MM.1S (cell line): ENCODE data around the gene GM2A.

Experiments used
- EZH2 ChIP-seq: fragments of 300-600 bp; sonication (generic); optimal IDR thresholded peaks from 2 replicates; pipeline ENCODE3; 2017; ENCODE audit warnings: low read depth, mild to moderate bottlenecking, antibody characterized with exemption, low read length, mixed read lengths
- TF ChIP-seq, protein P1 (sequence below): fragments of 300-600 bp; sonication (generic); IDR thresholded peaks from 2 replicates; pipeline ENCODE4 v1.5.1; 2016; ENCODE audit warnings: antibody characterized with exemption, low read length, mixed read lengths

DNA sequence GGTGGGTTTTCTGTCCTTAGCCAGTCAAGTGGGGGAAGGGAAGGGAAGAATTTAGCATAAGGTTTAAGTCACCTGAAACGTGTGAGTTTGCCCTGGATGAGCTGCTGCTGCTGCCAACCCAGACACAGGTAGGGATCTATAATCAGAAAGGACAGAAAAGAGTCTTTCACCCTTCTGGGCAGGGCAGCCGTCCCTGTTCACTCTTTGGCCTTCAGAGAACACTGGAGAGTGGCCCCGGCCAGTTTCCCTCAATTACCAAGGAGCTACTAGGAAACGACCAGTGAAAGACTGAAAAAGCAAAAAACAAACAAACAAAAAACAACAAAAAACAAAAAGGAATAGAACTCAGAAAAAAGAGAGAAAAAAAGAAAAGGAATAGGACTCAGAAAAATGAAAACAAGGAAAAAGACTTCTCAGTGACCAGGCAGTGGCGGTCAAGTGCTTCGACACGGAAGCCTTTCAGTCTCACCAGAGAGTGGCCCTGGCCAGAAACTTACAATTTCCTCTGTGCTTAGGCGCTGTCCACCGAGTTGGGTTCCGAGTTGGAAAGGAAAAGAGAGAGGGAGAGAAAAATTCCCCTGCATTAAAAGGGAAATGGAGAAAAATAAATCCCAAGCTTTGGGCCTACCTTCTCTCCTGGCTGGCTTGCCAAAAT, 2.5 kb upstream of the GM2A start:
- no peak for TF ChIP-seq EZH2
- TF ChIP-seq, protein P1, sequence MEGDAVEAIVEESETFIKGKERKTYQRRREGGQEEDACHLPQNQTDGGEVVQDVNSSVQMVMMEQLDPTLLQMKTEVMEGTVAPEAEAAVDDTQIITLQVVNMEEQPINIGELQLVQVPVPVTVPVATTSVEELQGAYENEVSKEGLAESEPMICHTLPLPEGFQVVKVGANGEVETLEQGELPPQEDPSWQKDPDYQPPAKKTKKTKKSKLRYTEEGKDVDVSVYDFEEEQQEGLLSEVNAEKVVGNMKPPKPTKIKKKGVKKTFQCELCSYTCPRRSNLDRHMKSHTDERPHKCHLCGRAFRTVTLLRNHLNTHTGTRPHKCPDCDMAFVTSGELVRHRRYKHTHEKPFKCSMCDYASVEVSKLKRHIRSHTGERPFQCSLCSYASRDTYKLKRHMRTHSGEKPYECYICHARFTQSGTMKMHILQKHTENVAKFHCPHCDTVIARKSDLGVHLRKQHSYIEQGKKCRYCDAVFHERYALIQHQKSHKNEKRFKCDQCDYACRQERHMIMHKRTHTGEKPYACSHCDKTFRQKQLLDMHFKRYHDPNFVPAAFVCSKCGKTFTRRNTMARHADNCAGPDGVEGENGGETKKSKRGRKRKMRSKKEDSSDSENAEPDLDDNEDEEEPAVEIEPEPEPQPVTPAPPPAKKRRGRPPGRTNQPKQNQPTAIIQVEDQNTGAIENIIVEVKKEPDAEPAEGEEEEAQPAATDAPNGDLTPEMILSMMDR = no peak
